Measurements from ENCODE around the gene BRME1.
A peak's percentile ranks its signal among the peaks of the same experiment; 100 is the strongest.

BRME1 gene

GRCh38 chr19:13847407-13848339 is 58.2 kb downstream of the BRME1 start (continued):
- TF ChIP-seq PRDM10 (tag by site-specific recombination; IDR thresholded peaks at IDR 0.05) (peak; percentile 49; the same call in 1 of the 2 replicates), ZNF133 (tag by site-specific recombination; IDR thresholded peaks at IDR 0.05) (no peak), ZBTB6 (tag by site-specific recombination; IDR thresholded peaks at IDR 0.05) (no peak), ZNF184 (tag by site-specific recombination; IDR thresholded peaks at IDR 0.05) (no peak), EGR2 (tag by site-specific recombination; IDR thresholded peaks at IDR 0.05; ENCODE audit: low read depth) (peak; percentile 26; the same call in 1 of the 2 replicates), TRIM28 (IDR thresholded peaks at IDR 0.05; ENCODE audit: borderline replicate concordance, low read length) (no peak), MZF1 (tag by site-specific recombination; IDR thresholded peaks at IDR 0.05; ENCODE audit: borderline replicate concordance) (no peak; the same call in none of the 2 replicates), KLF9 (tag by site-specific recombination; IDR thresholded peaks at IDR 0.05; ENCODE audit: low read depth) (peak; percentile 46; the same call in 1 of the 2 replicates), ZNF391 (tag by site-specific recombination; IDR thresholded peaks at IDR 0.05; ENCODE audit: borderline replicate concordance, low read depth) (peak; percentile 80; the same call in 1 of the 2 replicates), GLI2 (tag by site-specific recombination; IDR thresholded peaks at IDR 0.05; ENCODE audit: borderline replicate concordance, low read depth) (no peak), ZNF350 (tag by site-specific recombination; IDR thresholded peaks at IDR 0.05) (no peak), ZBTB10 (tag by site-specific recombination; IDR thresholded peaks at IDR 0.05) (0 out of 2 replicates have a peak, but pooled peaks have one; percentile 64), ZNF626 (tag by site-specific recombination; IDR thresholded peaks at IDR 0.05) (no peak), ZFP37 (tag by site-specific recombination; IDR thresholded peaks at IDR 0.05) (0 out of 2 replicates have a peak, but pooled peaks have one; percentile 13), YY2 (tag by site-specific recombination; IDR thresholded peaks at IDR 0.05) (no peak), HOXC10 (CRISPR knock-in tag; IDR thresholded peaks at IDR 0.05) (no peak), ZSCAN18 (tag by site-specific recombination; IDR thresholded peaks at IDR 0.05) (peak; percentile 85; the same call in 1 of the 2 replicates), ZNF518A (tag by site-specific recombination; conservative IDR thresholded peaks at IDR 0.05; ENCODE audit: low read depth) (no peak), ZNF239 (tag by site-specific recombination; IDR thresholded peaks at IDR 0.05) (no peak), ZNF777 (tag by site-specific recombination; IDR thresholded peaks at IDR 0.05; ENCODE audit: borderline replicate concordance) (no peak), ZNF785 (tag by site-specific recombination; IDR thresholded peaks at IDR 0.05) (no peak), ZNF571 (tag by site-specific recombination; IDR thresholded peaks at IDR 0.05) (no peak), ZSCAN23 (tag by site-specific recombination; IDR thresholded peaks at IDR 0.05) (peak; percentile 82; the same call in 1 of the 2 replicates), TCF7L2 (IDR thresholded peaks at IDR 0.05; ENCODE audit: borderline replicate concordance, low read depth, low read length) (no peak), WT1 (tag by site-specific recombination; IDR thresholded peaks at IDR 0.05) (peak; percentile 96)

Measured in HEK293 (cell line).